Measurements from ENCODE around the gene FAM193B.

DNA sequence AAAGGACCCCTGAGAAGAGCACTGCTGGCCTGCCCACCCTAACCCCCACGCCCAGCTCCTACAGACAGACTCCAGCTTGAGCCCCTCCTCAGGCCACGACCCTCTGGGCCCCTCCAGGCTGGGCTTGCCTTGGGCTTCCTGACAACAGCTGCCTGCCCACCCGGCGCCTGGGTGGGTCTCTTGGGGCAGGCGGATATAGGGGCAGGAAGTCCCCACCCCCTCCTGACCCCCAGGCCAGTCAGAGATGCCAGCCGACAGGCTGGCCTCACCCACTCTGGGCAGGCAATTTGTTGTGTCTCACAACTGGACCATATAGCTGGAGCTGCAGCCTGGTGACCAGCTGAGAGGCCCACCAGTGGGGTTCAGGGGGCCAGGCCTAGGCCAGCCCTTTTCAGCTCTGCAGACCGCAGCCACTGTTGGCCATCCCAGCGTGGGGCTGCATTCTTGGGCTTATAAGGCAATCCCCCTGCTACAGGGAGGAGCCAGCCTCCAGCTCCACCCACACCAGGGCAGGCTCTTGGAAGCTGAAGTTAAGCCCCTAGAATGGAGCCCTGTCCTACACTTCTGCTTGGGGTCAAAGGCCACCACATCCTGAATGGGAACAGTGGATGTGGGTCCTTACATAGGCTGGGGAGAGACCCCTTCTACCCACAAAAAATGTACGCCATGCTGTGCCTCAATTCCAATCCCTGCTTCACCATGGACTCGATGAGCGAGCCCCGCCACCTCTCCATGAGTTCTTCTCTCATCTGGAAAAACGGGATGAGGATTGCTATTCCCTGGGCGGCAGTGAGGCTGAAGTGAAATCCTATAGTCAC is 58.9 kb downstream of the FAM193B start:
- TF ChIP-seq, protein P1, sequence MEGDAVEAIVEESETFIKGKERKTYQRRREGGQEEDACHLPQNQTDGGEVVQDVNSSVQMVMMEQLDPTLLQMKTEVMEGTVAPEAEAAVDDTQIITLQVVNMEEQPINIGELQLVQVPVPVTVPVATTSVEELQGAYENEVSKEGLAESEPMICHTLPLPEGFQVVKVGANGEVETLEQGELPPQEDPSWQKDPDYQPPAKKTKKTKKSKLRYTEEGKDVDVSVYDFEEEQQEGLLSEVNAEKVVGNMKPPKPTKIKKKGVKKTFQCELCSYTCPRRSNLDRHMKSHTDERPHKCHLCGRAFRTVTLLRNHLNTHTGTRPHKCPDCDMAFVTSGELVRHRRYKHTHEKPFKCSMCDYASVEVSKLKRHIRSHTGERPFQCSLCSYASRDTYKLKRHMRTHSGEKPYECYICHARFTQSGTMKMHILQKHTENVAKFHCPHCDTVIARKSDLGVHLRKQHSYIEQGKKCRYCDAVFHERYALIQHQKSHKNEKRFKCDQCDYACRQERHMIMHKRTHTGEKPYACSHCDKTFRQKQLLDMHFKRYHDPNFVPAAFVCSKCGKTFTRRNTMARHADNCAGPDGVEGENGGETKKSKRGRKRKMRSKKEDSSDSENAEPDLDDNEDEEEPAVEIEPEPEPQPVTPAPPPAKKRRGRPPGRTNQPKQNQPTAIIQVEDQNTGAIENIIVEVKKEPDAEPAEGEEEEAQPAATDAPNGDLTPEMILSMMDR (conservative IDR thresholded peaks at IDR 0.05; ENCODE audit: low read depth, low read length), result no peak
- no peak for TF ChIP-seq EZH2 (IDR thresholded peaks at IDR 0.05; ENCODE audit: borderline replicate concordance, low read depth, low read length, poor library complexity, severe bottlenecking)
